ENCODE data around the gene NPBWR2.
"Not testable (repeated sequence)": the region's sequence is repeated elsewhere in the genome, so short reads cannot be mapped to it uniquely, and the experiment has no call there.

GRCh38 chr20:64123517-64123916 is 16.2 kb upstream of the NPBWR2 start:
- TF ChIP-seq CHD1 (IDR thresholded peaks at IDR 0.05; ENCODE audit: low read length); NFIC (IDR thresholded peaks at IDR 0.05); JUN (IDR thresholded peaks at IDR 0.05; ENCODE audit: borderline replicate concordance, low read depth, low read length); JUN (CRISPR knock-in tag; IDR thresholded peaks at IDR 0.05; ENCODE audit: borderline replicate concordance); MBD1 (CRISPR knock-in tag; IDR thresholded peaks at IDR 0.05); ZNF780A (CRISPR knock-in tag; IDR thresholded peaks at IDR 0.05); CTCF (IDR thresholded peaks at IDR 0.05 in 2 of 3, conservative IDR thresholded peaks at IDR 0.05 in 1 of 3; ENCODE audit: insufficient read depth in 2 of 3, low read depth in 1 of 3, low read length in 3 of 3); CEBPB (tag; IDR thresholded peaks at IDR 0.05): not testable (repeated sequence)
